B cell (primary cell): ENCODE measurements around the gene PRR16. TPM values are rescaled to one million over a fixed set of nuclear protein-coding genes. Genes with fewer than 3 reads are reported as not detected.

Experiments used
- ATAC-seq: fragments of 200-7000 bp; cut with Tn5 transposase; one replicate; pipeline ENCODE4 v1.10.0; 2021; ENCODE audit warnings: low read depth, mild to moderate bottlenecking, moderate number of reproducible peaks, moderate library complexity
- CTCF ChIA-PET: fragments of 350-600 bp; sonication (Branson Sonifier 250); formaldehyde crosslinking; loops from one replicate; lab custom pipeline; 2021; ENCODE audit warnings: antibody characterized with exemption, inconsistent platforms; lab: Charles Lee
- POLR2A ChIA-PET: fragments of 350-600 bp; sonication (Branson Sonifier 250); formaldehyde crosslinking; loops from one replicate; lab custom pipeline; 2021; ENCODE audit warnings: antibody characterized with exemption; lab: Charles Lee
- DNase-seq: peaks from one replicate; pipeline ENCODE4 v3.0.0; 2013
- H2AFZ ChIP-seq: 2 replicates; pipeline ENCODE4 v1.6.1; 2012; ENCODE audit warnings: mild to moderate bottlenecking, low read depth, low read length; ENCODE audit not compliant: insufficient read depth, poor library complexity, severe bottlenecking
- H3K27ac ChIP-seq, 2 donors: 1 replicate in 1 of 2; 2 replicates in 1 of 2; pipeline ENCODE4 v1.5.1; 2012 to 2013; ENCODE audit warnings: low read length in 2 of 2, mild to moderate bottlenecking in 2 of 2, moderate library complexity in 1 of 2
- H3K27me3 ChIP-seq, 4 experiments: fragments of 200-600 bp in 1 of 4; sonication (generic) in 1 of 4; replicated peaks in 1 of 4; 1 replicate in 2 of 4; 2 replicates in 2 of 4; pipeline versions ENCODE4 v1.6.1 to v1.7.0; 2013 to 2016; ENCODE audit warnings: low read length in 3 of 4, mild to moderate bottlenecking in 2 of 4, mixed read lengths in 1 of 4, moderate library complexity in 1 of 4; ENCODE audit not compliant: insufficient read depth in 4 of 4, control insufficient read depth in 3 of 4; ENCODE audit errors: control extremely low read depth in 1 of 4
- H3K36me3 ChIP-seq, 2 experiments: replicated peaks in 1 of 2; 1 replicate in 1 of 2; 2 replicates in 1 of 2; pipeline versions ENCODE4 v1.6.1 to v1.7.1; 2013; ENCODE audit warnings: low read length in 1 of 2; ENCODE audit not compliant: insufficient read depth in 2 of 2, control insufficient read depth in 1 of 2; ENCODE audit errors: control extremely low read depth in 1 of 2, extremely low read depth in 1 of 2
- H3K4me1 ChIP-seq, 2 donors: fragments of 200-600 bp in 1 of 2; sonication (generic) in 1 of 2; 1 replicate in 1 of 2; 2 replicates in 1 of 2; pipeline versions ENCODE4 v1.5.1 to v1.6.1; 2013 to 2017; ENCODE audit warnings: low read length in 2 of 2; ENCODE audit not compliant: control insufficient read depth in 2 of 2, insufficient read depth in 2 of 2
- H3K4me2 ChIP-seq: replicated peaks from 2 replicates; pipeline ENCODE3; 2012; ENCODE audit warnings: mild to moderate bottlenecking, low read depth, low read length; ENCODE audit not compliant: poor library complexity, severe bottlenecking
- H3K4me3 ChIP-seq, 5 experiments: fragments of 200-600 bp in 1 of 5; sonication (generic) in 1 of 5; 1 replicate in 3 of 5; 2 replicates in 2 of 5; pipeline versions ENCODE4 v1.5.1 to v1.7.0; 2011 to 2016; ENCODE audit warnings: low read length in 4 of 5, mild to moderate bottlenecking in 4 of 5, low read depth in 2 of 5, control low read depth in 1 of 5, moderate library complexity in 1 of 5; ENCODE audit not compliant: insufficient read depth in 1 of 5; ENCODE audit errors: control extremely low read depth in 1 of 5, extremely low read depth in 1 of 5
- H3K79me2 ChIP-seq: fragments of 200-600 bp; sonication (generic); one replicate; pipeline ENCODE4 v1.6.0; 2016; ENCODE audit warnings: low read length; ENCODE audit not compliant: control insufficient read depth, insufficient read depth
- H3K9ac ChIP-seq: fragments of 200-600 bp; sonication (generic); 2 replicates; pipeline ENCODE4 v1.6.1; 2017; ENCODE audit warnings: mild to moderate bottlenecking, low read length, moderate library complexity
- H3K9me3 ChIP-seq, 3 donors: one replicate each; pipeline versions ENCODE4 v1.6.1 to v1.7.1; 2013; ENCODE audit warnings: low read length in 2 of 3; ENCODE audit not compliant: control insufficient read depth in 2 of 3, insufficient read depth in 1 of 3; ENCODE audit errors: control extremely low read depth in 1 of 3
- H4K20me1 ChIP-seq: 2 replicates; pipeline ENCODE4 v1.6.0; 2012; ENCODE audit warnings: mild to moderate bottlenecking, low read length; ENCODE audit not compliant: insufficient read depth, control insufficient read depth, poor library complexity, severe bottlenecking
- H3K27ac Mint-ChIP-seq: one replicate; pipeline ENCODE4 v1.8.0; 2021; ENCODE audit warnings: mixed read lengths
- H3K27me3 Mint-ChIP-seq: one replicate; pipeline ENCODE4 v1.8.0; 2021; ENCODE audit warnings: mixed read lengths
- H3K4me1 Mint-ChIP-seq: one replicate; pipeline ENCODE4 v1.8.0; 2021; ENCODE audit warnings: mixed read lengths
- H3K4me3 Mint-ChIP-seq: one replicate; pipeline ENCODE4 v1.8.0; 2021; ENCODE audit warnings: mixed read lengths
- H3K9me3 Mint-ChIP-seq: one replicate; pipeline ENCODE4 v1.8.0; 2022; ENCODE audit warnings: mixed read lengths; ENCODE audit not compliant: insufficient read depth
- CTCF ChIP-seq: fragments of 200-600 bp; IDR thresholded peaks from one replicate; pipeline ENCODE4 v1.8.0; 2022; ENCODE audit warnings: antibody characterized with exemption, mild to moderate bottlenecking
- EZH2 ChIP-seq: IDR thresholded peaks from 2 replicates; pipeline ENCODE4 v1.6.1; 2012; ENCODE audit warnings: borderline replicate concordance, low read depth, mild to moderate bottlenecking, moderate library complexity, low read length; ENCODE audit not compliant: insufficient read depth, poor library complexity, severe bottlenecking
- WGBS: methylation state at CpG from one replicate; pipeline ENCODE4 v1.1.5; 2013; ENCODE audit warnings: missing lambda C conversion rate; ENCODE audit not compliant: insufficient coverage; 5-methylcytosine and 5-hydroxymethylcytosine counted together
- intact Hi-C: fragments of 100-400 bp; cut with micrococcal nuclease; formaldehyde crosslinking; loops from one replicate; pipeline ENCODE4 v1.10.0; 2022
- polyA plus RNA-seq: library from polyadenylated mRNA; depleted of rRNA; stranded (reverse); fragments of >200 nt; gene quantifications from 2 replicates; pipeline ENCODE4 v1.2.3, GENCODE V29; 2012
- total RNA-seq, 2 donors: library from RNA; stranded (reverse); fragments of 120-200 nt in 1 of 2; gene quantifications; 1 replicate in 1 of 2; 2 replicates in 1 of 2; pipeline versions ENCODE4 v1.2.3 to v1.2.4, GENCODE V29; 2013 to 2022

Gene PRR16
- total and polyA plus RNA-seq, 2 donors (not counting 1 experiment from before 2014, with no cell fraction given), result 0.16 TPM; not detected in 1

- POLR2A ChIA-PET, result no interaction called here
- WGBS, result no CpG with 5 or more reads among the region's 1 CpG
These were observed 122.5 kb downstream of the PRR16 start for GRCh38 chr5:120586646-120587045.

GRCh38 chr5:120591911-120592310, 127.8 kb downstream of the PRR16 start:
- Histone ChIP-seq H3K27me3 (no peaks in the 10 kb centered on the region), H3K9me3 (no peaks in the 10 kb centered on the region), H3K4me1 (no peaks in the 10 kb centered on the region), H3K79me2 (no peaks in the 10 kb centered on the region), H3K9ac (no peak overlapping the region), H3K4me2 (no peak overlapping the region), H2AFZ (no peak overlapping the region), H3K4me3 (no peak overlapping the region), H3K27ac (no peak overlapping the region), H3K36me3 (no peaks in the 10 kb centered on the region), H4K20me1 (no peaks in the 10 kb centered on the region)
- TF ChIP-seq CTCF (no peak), EZH2 (no peak)
- DNase-seq (no peak), ATAC-seq (no peak)
- intact Hi-C loops, result no loop called here
- Mint-ChIP-seq H3K9me3 (no peaks in the 10 kb centered on the region), H3K4me3 (no peak overlapping the region), H3K27ac (no peak overlapping the region), H3K4me1 (no peaks in the 10 kb centered on the region), H3K27me3 (no peaks in the 10 kb centered on the region)
- ChIA-PET POLR2A (no interaction called here), CTCF (no interaction called here)
- WGBS, result no CpG with 5 or more reads among the region's 2 CpGs

More at GRCh38 chr5:120586646-120587045, 122.5 kb downstream of the PRR16 start:
- Histone ChIP-seq H3K4me1 (no peaks in the 10 kb centered on the region), H3K36me3 (no peaks in the 10 kb centered on the region), H3K9ac (no peak overlapping the region), H3K4me3 (no peak overlapping the region), H3K27me3 (no peaks in the 10 kb centered on the region), H3K9me3 (no peaks in the 10 kb centered on the region), H4K20me1 (no peaks in the 10 kb centered on the region), H3K79me2 (no peaks in the 10 kb centered on the region), H2AFZ (no peak overlapping the region), H3K27ac (no peak overlapping the region), H3K4me2 (no peak overlapping the region)
- ATAC-seq (no peak), DNase-seq (no peak)
- Mint-ChIP-seq H3K4me1 (no peaks in the 10 kb centered on the region), H3K4me3 (no peak overlapping the region), H3K9me3 (no peaks in the 10 kb centered on the region), H3K27ac (no peak overlapping the region), H3K27me3 (no peaks in the 10 kb centered on the region)
- intact Hi-C loops, result no loop called here
- CTCF ChIA-PET, result no interaction called here
- TF ChIP-seq EZH2 (no peak), CTCF (no peak)
